22Rv1 (cell line): ENCODE data around the gene EEPD1.

Experiments
- ZFX ChIP-seq: fragments of 450-650 bp; IDR thresholded peaks from 2 replicates; pipeline ENCODE4 v1.6.1; 2017; ENCODE audit warnings: antibody characterized with exemption, borderline replicate concordance
- TF ChIP-seq, protein P1 (sequence below): fragments of 450-650 bp; IDR thresholded peaks from 2 replicates; pipeline ENCODE4 v1.5.1; 2017; ENCODE audit warnings: mild to moderate bottlenecking

DNA sequence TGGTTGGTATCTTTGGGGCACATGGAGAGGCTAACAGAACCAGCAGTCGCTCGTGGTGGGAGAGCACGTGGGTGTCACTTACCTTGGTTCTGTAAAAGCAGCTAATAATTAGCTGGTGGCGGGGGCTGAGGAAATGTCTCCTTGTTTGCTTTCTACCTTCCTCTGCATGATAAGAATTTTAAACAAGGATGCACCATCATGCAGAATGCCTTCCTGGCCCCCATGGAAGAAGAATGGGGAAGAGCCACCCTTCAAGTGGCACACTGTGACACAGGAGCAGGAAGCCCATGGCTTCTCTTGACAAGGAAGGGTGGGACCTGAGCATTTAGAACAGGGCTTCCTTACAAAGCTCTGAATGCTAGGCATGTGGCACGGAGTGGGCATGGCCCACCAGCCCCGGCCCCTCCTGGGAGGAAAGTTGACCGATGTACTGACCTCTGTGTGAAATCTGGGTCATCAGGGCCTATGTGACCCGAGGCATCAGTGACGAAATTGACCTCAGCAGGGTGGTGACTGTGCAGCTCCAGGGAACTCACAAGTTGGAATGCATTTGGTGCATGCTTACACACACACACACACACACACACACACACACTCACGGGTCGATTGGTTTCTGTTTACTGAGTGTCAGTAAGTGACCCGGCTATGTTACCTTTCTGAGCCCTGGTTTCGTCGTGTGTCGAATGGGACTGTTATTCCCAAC lies 119.7 kb downstream of the EEPD1 start:
- TF ChIP-seq, protein P1, sequence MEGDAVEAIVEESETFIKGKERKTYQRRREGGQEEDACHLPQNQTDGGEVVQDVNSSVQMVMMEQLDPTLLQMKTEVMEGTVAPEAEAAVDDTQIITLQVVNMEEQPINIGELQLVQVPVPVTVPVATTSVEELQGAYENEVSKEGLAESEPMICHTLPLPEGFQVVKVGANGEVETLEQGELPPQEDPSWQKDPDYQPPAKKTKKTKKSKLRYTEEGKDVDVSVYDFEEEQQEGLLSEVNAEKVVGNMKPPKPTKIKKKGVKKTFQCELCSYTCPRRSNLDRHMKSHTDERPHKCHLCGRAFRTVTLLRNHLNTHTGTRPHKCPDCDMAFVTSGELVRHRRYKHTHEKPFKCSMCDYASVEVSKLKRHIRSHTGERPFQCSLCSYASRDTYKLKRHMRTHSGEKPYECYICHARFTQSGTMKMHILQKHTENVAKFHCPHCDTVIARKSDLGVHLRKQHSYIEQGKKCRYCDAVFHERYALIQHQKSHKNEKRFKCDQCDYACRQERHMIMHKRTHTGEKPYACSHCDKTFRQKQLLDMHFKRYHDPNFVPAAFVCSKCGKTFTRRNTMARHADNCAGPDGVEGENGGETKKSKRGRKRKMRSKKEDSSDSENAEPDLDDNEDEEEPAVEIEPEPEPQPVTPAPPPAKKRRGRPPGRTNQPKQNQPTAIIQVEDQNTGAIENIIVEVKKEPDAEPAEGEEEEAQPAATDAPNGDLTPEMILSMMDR: no peak
- no peak for TF ChIP-seq ZFX
